Mammary epithelial cell (primary cell): Measurements from ENCODE around the gene BAAT.

Source experiments
- CTCF ChIP-seq, 2 donors: IDR thresholded peaks in 1 of 2; conservative IDR thresholded peaks in 1 of 2; 2 replicates each; pipeline ENCODE4 v1.5.1; 2011 to 2012; ENCODE audit warnings: inconsistent platforms in 2 of 2, low read length in 2 of 2, mild to moderate bottlenecking in 2 of 2, control low read depth in 1 of 2, low read depth in 1 of 2; ENCODE audit not compliant: insufficient read depth in 1 of 2; ENCODE audit errors: extremely low read depth in 1 of 2
- EZH2 ChIP-seq: IDR thresholded peaks from 2 replicates; pipeline ENCODE4 v1.6.1; 2012; ENCODE audit warnings: low read length, inconsistent platforms, borderline replicate concordance

- no peak for TF ChIP-seq CTCF (conservative IDR thresholded peaks at IDR 0.05 in 1 of 2, IDR thresholded peaks at IDR 0.05 in 1 of 2; ENCODE audit: extremely low read depth in 1 of 2, insufficient read depth in 1 of 2, low read depth in 1 of 2, low read length in 2 of 2)
- TF ChIP-seq EZH2, result no peak
These were observed 23.7 kb upstream of the BAAT start for GRCh38 chr9:101408374-101409078.
